NT2/D1 (cell line): ENCODE data around the gene PXMP4.

Experiments used
- SUZ12 ChIP-seq: IDR thresholded peaks from 2 replicates; pipeline ENCODE4 v1.6.1; 2011; ENCODE audit not compliant: insufficient read length, insufficient read depth; ENCODE audit errors: extremely low read depth
- YY1 ChIP-seq: IDR thresholded peaks from 2 replicates; pipeline ENCODE4 v1.6.1; 2011; ENCODE audit not compliant: insufficient read length, insufficient read depth
- ZNF274 ChIP-seq: IDR thresholded peaks from 2 replicates; pipeline ENCODE4 v1.6.1; 2011; ENCODE audit warnings: mild to moderate bottlenecking, low read depth, low read length

- TF ChIP-seq ZNF274 (no peak), YY1 (no peak), SUZ12 (no peak)
Observed at GRCh38 chr20:33656010-33656782, 63.9 kb downstream of the PXMP4 start.
